GM19240 (cell line): ENCODE results near the gene ITGB4.

ENCODE experiments used
- DNase-seq: peaks from one replicate; pipeline ENCODE4 v3.0.0; 2011; ENCODE audit warnings: low spot score; ENCODE audit not compliant: insufficient read length

Gene ITGB4

DNA sequence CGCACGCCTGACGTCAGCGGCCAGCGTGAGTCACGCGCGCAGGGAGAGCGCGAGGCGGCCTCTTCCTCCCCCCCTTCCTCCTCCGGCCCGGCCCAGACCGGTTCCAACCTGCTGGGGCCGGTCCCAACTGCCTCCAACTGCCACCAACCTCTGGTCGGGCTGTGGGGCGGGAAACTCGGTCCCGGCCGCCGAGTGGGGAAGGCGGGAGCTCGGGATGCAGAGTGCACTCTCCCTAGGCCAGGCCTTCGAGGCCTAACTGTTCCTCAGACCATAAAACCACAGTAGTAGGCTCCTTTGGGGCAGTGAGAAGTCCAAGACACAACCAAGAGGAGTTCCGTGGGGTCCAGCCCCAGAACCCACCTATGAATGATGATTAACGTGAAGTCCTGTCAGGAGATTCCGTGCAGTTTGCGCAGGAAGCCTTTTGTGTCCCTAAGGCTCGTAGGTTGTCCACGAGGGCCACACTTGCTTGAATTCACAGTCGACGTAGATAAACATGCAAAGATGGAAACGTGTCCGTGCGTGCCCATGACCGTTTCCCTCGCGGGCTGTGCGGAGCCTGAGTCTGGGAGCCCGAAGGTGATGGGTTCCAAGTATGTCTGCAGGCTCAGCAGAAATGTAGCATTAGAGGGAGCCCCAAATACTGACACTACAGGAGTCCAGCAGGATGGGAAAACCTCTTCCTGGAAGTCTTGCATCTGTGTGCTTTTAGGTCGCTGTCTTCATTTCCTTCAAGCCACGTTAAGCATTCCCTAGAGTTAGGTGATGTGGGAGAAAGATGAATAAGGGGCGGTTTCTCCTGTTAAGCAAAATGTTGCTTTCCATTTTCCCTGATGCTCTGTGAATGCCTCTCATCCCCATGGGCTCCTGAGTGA lies 64.0 kb downstream of the ITGB4 start:
- DNase-seq, result no peak

DNA sequence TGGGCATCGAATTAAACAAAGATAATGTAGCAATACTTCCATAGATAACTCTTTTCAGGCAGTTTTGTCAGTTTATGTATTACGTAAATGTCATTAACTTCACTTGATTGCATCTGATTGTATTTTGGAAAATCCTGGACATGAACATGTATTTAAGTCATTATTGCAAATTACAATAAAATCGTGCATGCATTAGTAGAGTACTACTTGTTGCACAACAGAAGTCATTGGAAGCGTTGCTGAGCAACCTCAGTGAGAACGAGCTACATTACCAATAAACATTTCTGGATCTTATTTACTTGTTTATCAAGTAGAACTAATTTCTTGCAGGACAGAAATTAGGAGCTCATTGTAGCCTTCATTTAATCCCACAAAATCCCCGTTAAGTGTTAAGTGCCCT lies 70.0 kb downstream of the ITGB4 start:
- DNase-seq, result no peak

DNA sequence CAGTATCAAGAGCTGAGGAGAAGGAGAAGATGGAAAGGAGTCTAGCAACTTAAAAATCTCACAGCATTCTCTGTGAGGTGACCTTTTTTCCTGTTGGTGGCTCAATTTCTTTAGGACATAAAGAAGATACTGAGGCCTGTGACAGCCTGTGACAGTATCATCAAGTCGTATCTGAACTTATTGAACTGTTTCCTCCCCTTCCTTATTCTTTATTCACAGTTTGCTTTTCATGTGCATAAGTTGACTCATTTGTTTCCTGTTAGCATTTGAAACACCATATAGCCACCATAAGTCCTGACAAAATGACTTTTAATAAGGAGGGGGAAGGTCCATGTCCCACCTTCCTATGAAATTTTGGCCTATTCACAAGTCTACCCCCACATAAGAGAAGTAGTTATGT lies 72.2 kb downstream of the ITGB4 start:
- DNase-seq, result no peak

DNA sequence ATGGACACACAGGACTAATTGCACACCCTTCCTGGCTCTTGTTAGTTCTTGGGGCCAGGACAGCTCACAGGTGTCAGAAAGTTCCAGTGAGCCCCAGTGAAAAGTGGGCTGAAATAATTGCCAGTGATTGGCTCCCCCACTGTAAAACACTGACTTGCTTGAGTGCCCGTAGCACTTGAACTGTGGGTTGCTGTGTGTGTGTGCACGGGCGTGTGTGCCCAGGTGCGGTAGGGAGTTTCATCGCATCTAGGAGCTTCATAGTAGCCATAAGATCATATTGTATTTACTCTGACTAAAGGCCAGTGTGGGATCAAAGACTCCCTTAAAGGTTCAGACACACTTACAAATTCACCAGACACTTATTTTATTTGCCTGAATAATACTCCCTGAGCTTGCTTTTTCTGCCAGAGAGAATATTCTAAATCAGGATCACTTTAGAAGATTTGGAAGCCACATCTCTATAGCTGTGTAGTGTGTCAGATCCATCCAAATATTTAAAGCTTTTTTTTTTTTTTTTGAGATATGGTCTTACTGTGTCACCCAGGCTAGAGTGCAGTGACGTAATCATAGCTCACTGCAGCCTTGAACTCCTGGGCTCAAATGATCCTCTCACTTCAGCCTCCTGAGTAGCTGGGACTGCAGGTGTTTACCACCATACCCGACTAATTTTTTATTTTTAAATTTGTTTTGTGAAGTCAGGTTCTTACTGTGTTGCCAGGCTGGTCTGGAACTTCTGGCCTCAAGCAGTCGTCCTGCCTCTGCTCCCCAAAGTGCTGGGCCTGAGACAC lies 74.8 kb downstream of the ITGB4 start:
- DNase-seq, result no peak

DNA sequence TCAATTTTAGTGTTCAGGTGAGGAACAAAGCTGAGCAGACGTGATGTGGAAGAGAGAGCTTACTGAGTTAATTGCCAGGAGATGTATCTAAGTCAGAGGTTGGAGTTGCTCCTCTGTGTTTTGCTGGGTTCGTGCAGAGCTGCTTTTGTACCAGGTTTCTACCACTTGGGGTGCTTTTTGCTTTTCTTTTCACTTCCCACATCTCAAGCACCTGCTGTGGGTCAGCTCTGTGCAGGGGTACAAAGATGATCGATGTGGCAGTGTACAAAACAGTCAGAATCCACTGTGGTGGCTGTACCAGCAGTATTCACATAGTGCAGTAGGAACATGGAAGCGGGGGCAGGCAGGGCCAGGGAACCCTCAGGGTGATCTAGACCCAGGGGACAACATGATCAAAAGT lies 78.1 kb downstream of the ITGB4 start:
- no peak for DNase-seq

DNA sequence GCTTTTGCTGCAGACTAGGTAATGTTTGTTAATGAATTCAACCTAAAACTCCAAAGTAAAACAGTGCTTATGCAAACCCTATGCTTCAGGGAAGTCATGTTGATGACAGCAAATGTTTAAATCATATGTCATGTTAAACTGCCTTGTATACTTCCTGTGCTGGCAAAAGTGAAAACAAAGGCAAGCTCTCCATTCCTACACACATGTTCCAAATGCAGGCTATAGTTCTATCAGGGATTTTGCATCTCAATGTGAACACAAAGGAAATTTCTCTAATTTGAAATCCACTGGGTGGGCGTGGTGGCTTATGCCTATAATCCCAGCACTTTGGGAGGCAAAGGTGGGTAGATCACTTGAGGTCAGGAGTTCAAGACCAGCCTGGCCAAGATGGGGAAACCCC lies 82.6 kb downstream of the ITGB4 start:
- no peak for DNase-seq

DNA sequence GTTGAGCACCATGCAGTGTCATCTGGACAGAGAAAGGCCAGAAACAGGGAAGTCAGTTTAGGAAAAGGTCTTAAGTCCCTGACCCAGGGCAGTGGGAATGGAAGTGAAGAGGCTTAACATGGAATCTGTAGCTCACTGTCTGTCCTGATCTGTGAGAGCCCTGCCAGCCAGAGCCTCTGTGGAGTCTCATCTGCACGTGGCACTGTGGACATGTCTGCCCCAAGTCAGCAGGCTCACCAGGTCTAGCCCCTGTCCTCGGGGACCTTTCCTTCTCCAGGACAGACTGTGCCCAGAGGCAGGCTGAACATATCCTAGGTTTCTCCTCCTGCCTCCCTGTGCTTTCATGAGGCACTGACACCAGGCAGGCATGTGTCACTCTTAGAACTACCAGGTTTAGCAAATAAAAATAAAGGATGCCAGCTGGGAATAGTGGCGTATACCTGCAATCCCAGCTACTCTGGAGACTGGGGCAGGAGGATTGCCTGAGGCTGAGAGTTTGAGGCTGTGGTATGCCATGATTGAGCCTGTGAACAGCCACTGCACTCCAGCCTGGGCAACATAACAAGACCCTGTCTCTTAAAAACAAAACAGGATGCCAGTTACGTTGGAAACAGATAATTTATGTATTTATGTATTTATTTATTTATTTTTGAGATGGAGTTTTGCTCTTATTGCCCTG lies 85.7 kb downstream of the ITGB4 start:
- DNase-seq, result no peak
